T follicular helper cell (primary cell): ENCODE results near the gene GFOD1.
A peak's percentile ranks its signal among the peaks of the same experiment; 100 is the strongest.

Experiments used
- DNase-seq: peaks from one replicate; pipeline ENCODE4 v3.0.0-alpha.2; 2020; ENCODE audit warnings: low read depth
- total RNA-seq, 2 experiments: gene quantifications; one replicate each; lab custom pipeline; 2026; lab: John Stamatoyannopoulos, UW

Gene GFOD1
- total RNA-seq: 6.4 to 41.9 reads per million in 2 experiments

- peak; percentile 52 for DNase-seq
Observed at GRCh38 chr6:13487122-13488014, at the start of gene GFOD1. GFOD1 (minus strand) TSS chr6:13487600; CDS start chr6:13486890, 710 bp downstream.

GRCh38 chr6:13536796-13537526 lies 49.6 kb upstream of the GFOD1 start:
- DNase-seq: no peak

- no peak for DNase-seq
Observed at GRCh38 chr6:13535306-13535705, 47.9 kb upstream of the GFOD1 start.

GRCh38 chr6:13534536-13534935 lies 47.1 kb upstream of the GFOD1 start:
- no peak for DNase-seq

- DNase-seq: no peak
Observed at GRCh38 chr6:13531956-13532355, 44.6 kb upstream of the GFOD1 start.

- DNase-seq: no peak
Observed at GRCh38 chr6:13528777-13529343, 41.5 kb upstream of the GFOD1 start.

- DNase-seq: no peak
Observed at GRCh38 chr6:13528232-13528631, 40.8 kb upstream of the GFOD1 start.

- no peak for DNase-seq
Observed at GRCh38 chr6:13527671-13528056, 40.3 kb upstream of the GFOD1 start.

GRCh38 chr6:13526727-13527670 lies 39.6 kb upstream of the GFOD1 start:
- no peak for DNase-seq

GRCh38 chr6:13526357-13526726 lies 38.9 kb upstream of the GFOD1 start:
- DNase-seq: no peak

- no peak for DNase-seq
Observed at GRCh38 chr6:13524801-13525508, 37.6 kb upstream of the GFOD1 start.

GRCh38 chr6:13523826-13524622 lies 36.6 kb upstream of the GFOD1 start:
- DNase-seq: no peak

- DNase-seq: no peak
Observed at GRCh38 chr6:13522656-13523055, 35.3 kb upstream of the GFOD1 start.

- DNase-seq: no peak
Observed at GRCh38 chr6:13519839-13520238, 32.4 kb upstream of the GFOD1 start.

- DNase-seq: no peak
Observed at GRCh38 chr6:13517116-13517515, 29.7 kb upstream of the GFOD1 start.

GRCh38 chr6:13515912-13516311 lies 28.5 kb upstream of the GFOD1 start:
- DNase-seq: no peak

GRCh38 chr6:13513626-13514502 lies 26.5 kb upstream of the GFOD1 start:
- no peak for DNase-seq

GRCh38 chr6:13512900-13513299 lies 25.5 kb upstream of the GFOD1 start:
- no peak for DNase-seq
